ENCODE data around the gene TSC22D4. TPM values are rescaled to one million over a fixed set of nuclear protein-coding genes. Genes with fewer than 3 reads are reported as not detected.

TSC22D4 gene
- total and polyA plus RNA-seq, 9 of the 15 experiments (the other 6 are each of a cell fraction or from before 2014, with no cell fraction given), result 0.37 to 107 (median 28.7) TPM

DNA sequence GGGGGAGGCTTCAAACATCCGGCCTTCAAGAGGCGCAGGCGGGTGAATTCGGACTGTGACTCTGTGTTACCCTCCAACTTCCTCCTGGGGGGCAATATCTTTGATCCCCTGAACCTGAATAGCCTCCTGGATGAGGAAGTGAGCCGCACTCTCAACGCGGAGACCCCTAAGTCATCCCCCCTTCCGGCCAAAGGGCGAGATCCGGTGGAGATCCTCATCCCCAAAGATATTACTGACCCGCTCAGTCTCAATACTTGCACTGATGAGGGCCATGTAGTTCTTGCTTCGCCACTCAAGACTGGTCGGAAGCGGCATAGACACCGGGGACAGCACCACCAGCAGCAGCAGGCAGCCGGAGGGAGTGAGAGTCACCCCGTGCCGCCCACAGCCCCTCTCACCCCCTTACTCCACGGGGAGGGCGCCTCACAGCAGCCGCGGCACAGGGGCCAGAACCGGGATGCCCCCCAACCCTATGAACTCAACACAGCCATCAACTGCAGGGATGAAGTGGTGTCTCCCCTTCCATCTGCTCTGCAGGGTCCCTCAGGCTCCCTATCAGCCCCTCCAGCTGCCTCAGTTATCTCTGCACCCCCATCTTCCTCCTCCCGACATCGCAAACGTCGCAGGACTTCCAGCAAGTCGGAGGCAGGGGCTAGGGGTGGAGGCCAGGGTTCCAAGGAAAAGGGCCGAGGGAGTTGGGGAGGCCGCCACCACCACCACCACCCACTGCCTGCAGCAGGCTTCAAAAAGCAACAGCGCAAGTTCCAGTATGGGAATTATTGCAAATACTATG lies 48.3 kb downstream of the TSC22D4 start (continued):
- TF ChIP-seq, protein P1, sequence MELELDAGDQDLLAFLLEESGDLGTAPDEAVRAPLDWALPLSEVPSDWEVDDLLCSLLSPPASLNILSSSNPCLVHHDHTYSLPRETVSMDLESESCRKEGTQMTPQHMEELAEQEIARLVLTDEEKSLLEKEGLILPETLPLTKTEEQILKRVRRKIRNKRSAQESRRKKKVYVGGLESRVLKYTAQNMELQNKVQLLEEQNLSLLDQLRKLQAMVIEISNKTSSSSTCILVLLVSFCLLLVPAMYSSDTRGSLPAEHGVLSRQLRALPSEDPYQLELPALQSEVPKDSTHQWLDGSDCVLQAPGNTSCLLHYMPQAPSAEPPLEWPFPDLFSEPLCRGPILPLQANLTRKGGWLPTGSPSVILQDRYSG (tag; conservative IDR thresholded peaks at IDR 0.05; ENCODE audit: low read depth), result no peak
- TF ChIP-seq, protein P2, sequence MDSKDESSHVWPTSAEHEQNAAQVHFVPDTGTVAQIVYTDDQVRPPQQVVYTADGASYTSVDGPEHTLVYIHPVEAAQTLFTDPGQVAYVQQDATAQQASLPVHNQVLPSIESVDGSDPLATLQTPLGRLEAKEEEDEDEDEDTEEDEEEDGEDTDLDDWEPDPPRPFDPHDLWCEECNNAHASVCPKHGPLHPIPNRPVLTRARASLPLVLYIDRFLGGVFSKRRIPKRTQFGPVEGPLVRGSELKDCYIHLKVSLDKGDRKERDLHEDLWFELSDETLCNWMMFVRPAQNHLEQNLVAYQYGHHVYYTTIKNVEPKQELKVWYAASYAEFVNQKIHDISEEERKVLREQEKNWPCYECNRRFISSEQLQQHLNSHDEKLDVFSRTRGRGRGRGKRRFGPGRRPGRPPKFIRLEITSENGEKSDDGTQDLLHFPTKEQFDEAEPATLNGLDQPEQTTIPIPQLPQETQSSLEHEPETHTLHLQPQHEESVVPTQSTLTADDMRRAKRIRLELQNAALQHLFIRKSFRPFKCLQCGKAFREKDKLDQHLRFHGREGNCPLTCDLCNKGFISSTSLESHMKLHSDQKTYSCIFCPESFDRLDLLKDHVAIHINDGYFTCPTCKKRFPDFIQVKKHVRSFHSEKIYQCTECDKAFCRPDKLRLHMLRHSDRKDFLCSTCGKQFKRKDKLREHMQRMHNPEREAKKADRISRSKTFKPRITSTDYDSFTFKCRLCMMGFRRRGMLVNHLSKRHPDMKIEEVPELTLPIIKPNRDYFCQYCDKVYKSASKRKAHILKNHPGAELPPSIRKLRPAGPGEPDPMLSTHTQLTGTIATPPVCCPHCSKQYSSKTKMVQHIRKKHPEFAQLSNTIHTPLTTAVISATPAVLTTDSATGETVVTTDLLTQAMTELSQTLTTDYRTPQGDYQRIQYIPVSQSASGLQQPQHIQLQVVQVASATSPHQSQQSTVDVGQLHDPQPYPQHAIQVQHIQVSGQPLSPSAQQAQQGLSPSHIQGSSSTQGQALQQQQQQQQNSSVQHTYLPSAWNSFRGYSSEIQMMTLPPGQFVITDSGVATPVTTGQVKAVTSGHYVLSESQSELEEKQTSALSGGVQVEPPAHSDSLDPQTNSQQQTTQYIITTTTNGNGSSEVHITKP (IDR thresholded peaks at IDR 0.05; ENCODE audit: partially characterized antibody), result peak; percentile 18
- TF ChIP-seq, protein P3, sequence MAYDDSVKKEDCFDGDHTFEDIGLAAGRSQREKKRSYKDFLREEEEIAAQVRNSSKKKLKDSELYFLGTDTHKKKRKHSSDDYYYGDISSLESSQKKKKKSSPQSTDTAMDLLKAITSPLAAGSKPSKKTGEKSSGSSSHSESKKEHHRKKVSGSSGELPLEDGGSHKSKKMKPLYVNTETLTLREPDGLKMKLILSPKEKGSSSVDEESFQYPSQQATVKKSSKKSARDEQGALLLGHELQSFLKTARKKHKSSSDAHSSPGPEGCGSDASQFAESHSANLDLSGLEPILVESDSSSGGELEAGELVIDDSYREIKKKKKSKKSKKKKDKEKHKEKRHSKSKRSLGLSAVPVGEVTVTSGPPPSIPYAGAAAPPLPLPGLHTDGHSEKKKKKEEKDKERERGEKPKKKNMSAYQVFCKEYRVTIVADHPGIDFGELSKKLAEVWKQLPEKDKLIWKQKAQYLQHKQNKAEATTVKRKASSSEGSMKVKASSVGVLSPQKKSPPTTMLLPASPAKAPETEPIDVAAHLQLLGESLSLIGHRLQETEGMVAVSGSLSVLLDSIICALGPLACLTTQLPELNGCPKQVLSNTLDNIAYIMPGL (CRISPR knock-in tag; IDR thresholded peaks at IDR 0.05), result no peak
- TF ChIP-seq ZNF77 (CRISPR knock-in tag; IDR thresholded peaks at IDR 0.05), result no peak
- TF ChIP-seq CCAR2 (IDR thresholded peaks at IDR 0.05; ENCODE audit: low read depth, low read length), result no peak
- TF ChIP-seq, protein P4, sequence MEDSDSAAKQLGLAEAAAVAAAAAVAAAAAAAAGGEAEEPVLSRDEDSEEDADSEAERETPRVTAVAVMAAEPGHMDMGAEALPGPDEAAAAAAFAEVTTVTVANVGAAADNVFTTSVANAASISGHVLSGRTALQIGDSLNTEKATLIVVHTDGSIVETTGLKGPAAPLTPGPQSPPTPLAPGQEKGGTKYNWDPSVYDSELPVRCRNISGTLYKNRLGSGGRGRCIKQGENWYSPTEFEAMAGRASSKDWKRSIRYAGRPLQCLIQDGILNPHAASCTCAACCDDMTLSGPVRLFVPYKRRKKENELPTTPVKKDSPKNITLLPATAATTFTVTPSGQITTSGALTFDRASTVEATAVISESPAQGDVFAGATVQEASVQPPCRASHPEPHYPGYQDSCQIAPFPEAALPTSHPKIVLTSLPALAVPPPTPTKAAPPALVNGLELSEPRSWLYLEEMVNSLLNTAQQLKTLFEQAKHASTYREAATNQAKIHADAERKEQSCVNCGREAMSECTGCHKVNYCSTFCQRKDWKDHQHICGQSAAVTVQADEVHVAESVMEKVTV (CRISPR knock-in tag; IDR thresholded peaks at IDR 0.05), result no peak

Measured in K562 (cell line).